ENCODE results near the gene GLIS1. TPM values are rescaled to one million over a fixed set of nuclear protein-coding genes. Genes with fewer than 3 reads are reported as not detected.

GLIS1 gene
- total and polyA plus RNA-seq, 8 donors = 0.06 to 0.26 (median 0.13) TPM; not detected in 4

DNA sequence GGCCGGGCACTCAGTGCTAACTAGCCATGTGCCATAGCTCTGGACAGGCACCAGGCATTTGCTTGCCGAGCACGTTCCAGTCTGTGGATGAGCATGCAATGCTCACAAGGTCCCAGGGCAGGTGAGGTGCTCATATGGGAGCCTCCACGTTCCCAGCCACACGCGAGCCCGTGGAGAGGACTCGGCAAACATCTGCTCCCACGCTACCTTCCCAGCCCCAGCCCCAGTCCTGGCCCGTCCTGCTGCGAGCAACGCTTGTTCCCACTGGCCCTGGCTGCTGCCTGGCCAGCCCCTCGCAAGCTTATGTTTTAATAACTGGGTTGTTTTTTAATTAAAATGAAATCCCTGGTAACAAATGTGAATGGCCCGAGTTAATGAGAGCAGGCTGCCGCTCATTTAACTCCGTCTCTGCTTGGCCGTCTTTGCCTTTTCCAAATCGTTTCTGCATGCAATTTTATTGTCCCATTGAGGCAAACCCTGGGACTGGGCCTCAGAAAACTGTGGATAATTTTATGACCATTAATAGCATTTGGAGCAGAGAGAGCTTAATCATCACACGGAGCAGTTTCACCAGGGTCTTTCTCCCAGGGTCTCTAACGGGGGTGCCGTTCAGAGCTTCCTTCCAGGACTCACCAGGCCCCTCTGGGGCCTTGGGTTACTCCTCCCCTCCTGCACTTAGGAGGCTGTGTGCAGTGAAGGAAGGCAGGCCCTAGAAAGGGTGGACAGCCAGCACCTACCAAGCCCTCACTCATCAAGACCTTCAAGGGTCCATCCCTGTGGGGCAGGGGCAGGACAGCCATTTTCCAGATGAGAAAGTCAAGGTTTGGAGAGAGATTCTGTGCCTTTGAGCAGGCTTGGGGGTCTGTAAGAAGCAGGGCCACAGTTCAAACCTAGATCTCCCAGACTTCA is 136.8 kb downstream of the GLIS1 start:
- Histone ChIP-seq H3K4me3 (no peak overlapping the region), H3K9me3 (no peaks in the 10 kb centered on the region), H3K27ac (no peak overlapping the region), H3K36me3 (no peaks in the 10 kb centered on the region), H3K4me1 (no peaks in the 10 kb centered on the region), H3K27me3 (no peaks in the 10 kb centered on the region)
- DNase-seq = no peak
- FAIRE-seq = no peak
- ATAC-seq = no peak
- TF ChIP-seq, protein P1, sequence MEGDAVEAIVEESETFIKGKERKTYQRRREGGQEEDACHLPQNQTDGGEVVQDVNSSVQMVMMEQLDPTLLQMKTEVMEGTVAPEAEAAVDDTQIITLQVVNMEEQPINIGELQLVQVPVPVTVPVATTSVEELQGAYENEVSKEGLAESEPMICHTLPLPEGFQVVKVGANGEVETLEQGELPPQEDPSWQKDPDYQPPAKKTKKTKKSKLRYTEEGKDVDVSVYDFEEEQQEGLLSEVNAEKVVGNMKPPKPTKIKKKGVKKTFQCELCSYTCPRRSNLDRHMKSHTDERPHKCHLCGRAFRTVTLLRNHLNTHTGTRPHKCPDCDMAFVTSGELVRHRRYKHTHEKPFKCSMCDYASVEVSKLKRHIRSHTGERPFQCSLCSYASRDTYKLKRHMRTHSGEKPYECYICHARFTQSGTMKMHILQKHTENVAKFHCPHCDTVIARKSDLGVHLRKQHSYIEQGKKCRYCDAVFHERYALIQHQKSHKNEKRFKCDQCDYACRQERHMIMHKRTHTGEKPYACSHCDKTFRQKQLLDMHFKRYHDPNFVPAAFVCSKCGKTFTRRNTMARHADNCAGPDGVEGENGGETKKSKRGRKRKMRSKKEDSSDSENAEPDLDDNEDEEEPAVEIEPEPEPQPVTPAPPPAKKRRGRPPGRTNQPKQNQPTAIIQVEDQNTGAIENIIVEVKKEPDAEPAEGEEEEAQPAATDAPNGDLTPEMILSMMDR (IDR thresholded peaks at IDR 0.05) = no peak
- intact Hi-C loops (cut with DNase I) = no loop called here
- WGBS, 2 donors = 71 to 76% methylated on average over 21 of the region's 21 CpGs

DNA sequence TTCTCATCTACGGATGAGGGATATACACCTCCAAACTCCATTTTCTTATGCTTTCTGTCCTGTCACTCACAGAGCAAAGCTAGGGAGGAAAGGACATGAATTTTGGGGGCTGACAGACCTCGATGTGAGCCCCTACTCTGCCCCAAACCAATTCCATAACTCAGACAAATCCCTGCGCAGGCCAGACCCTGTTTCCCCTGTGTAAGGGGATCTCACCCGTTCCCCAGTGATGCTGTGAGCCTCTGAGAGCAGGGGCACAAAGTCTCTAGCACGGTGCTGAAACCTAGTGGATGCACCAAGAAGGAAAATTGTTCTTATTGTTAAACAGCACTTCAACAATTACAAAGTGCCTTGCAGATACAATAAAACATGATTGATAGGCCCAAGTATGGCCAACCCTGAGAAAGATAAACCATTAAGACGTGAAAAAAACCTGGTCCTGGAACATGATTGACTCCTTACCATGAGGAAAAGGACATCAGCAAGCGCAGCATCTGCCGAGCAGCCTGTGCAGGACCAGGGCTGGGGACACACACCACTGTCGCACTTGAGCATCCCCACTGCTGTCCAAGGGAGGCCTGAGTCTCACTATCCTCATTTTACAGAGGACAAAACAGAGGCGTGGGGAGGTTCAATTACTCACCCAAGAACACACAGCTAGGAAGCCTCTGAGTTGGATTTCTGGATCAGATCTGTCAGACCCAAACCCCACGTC is 137.8 kb downstream of the GLIS1 start:
- Histone ChIP-seq H3K27ac (no peak overlapping the region), H3K4me1 (no peaks in the 10 kb centered on the region), H3K9me3 (no peaks in the 10 kb centered on the region), H3K4me3 (no peak overlapping the region), H3K27me3 (no peaks in the 10 kb centered on the region), H3K36me3 (no peaks in the 10 kb centered on the region)
- intact Hi-C loops (cut with DNase I) = no loop called here
- TF ChIP-seq, protein P1 (IDR thresholded peaks at IDR 0.05) = no peak
- no peak for FAIRE-seq
- DNase-seq = peak in 1 of 6 donors; percentile 28
- ATAC-seq = no peak
- 74 to 79% methylated on average over 11 of the region's 11 CpGs for WGBS, 2 donors

GRCh38 chr1:53600561-53600960 is 138.4 kb downstream of the GLIS1 start:
- WGBS, 2 donors = 46 to 50% methylated on average over 8 of the region's 8 CpGs
- FAIRE-seq (no peak), ATAC-seq (no peak), DNase-seq (peak in 1 of 6 donors; percentile 11)
- TF ChIP-seq, protein P1 (IDR thresholded peaks at IDR 0.05) = no peak
- H3K4me3 ChIP-seq = no peak overlapping the region
- H3K9me3 ChIP-seq = no peaks in the 10 kb centered on the region
- intact Hi-C loops (cut with DNase I) = no loop called here
- no peaks in the 10 kb centered on the region for H3K27me3 ChIP-seq
- H3K4me1 ChIP-seq = no peaks in the 10 kb centered on the region
- no peak overlapping the region for H3K27ac ChIP-seq
- no peaks in the 10 kb centered on the region for H3K36me3 ChIP-seq

DNA sequence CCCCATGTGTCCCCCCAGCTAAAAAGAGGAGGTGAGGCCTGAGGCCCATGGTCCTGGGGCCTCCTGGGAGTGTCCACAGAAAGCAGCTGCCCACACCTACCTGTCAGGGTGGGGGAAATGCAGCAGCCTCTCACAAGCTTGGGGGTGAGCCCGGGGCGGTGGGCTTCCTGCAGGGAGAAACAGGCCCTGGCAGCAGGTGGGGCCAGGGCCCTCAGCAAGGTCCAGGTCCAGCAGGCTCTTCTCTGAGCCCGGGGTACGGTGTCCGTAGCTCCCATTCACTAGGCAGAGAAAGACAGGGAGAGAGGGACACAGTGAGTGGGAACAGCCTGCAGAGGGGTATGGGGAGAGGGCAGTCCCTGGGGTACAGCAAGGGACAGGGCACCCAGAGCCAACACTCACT is 139.0 kb downstream of the GLIS1 start:
- 42 to 49% methylated on average over 5 of the region's 5 CpGs for WGBS, 2 donors
- Histone ChIP-seq H3K36me3 (no peaks in the 10 kb centered on the region), H3K4me1 (no peaks in the 10 kb centered on the region), H3K4me3 (no peak overlapping the region), H3K27me3 (no peaks in the 10 kb centered on the region), H3K9me3 (no peaks in the 10 kb centered on the region), H3K27ac (no peak overlapping the region)
- TF ChIP-seq, protein P1 (IDR thresholded peaks at IDR 0.05) = no peak
- FAIRE-seq (no peak), ATAC-seq (no peak), DNase-seq (no peak)
- intact Hi-C loops (cut with DNase I) = no loop called here
